ENCODE measurements around the gene THRB. TPM values are rescaled to one million over a fixed set of nuclear protein-coding genes. Genes with fewer than 3 reads are reported as not detected.

The THRB gene
- total RNA-seq, 1 donor from 2014 or later: 0.34 TPM

DNA sequence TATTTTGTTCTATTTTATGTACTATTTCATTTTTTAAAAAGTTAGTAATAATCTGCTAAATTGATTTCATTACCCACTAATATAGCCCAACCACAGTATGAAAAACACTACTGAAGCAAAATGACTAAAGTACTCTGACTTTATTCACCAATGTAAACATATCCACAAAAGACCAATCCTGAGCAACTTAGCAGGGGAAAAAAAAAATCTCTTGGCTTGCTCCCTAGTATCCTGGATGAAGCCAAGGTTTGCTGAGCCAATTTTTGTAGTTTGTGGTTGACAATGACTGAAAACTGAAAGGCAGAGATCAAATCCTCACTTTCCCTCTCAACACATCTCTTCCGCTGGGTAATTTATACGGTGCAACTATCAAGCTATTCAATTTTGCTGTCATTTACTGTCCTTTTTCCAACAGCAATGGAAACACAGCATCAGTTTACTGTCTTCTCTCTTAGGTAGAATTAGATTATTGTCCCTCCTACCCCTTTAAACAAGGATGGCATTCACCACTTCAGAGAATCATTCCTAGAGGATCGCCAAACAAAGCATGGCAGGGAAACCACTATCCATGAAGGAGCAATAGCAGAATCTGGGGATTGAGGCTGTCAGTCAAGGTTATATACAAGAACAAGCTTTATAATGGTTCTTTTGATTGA lies 149.7 kb downstream of the THRB start:
- DNase-seq: no peak

DNA sequence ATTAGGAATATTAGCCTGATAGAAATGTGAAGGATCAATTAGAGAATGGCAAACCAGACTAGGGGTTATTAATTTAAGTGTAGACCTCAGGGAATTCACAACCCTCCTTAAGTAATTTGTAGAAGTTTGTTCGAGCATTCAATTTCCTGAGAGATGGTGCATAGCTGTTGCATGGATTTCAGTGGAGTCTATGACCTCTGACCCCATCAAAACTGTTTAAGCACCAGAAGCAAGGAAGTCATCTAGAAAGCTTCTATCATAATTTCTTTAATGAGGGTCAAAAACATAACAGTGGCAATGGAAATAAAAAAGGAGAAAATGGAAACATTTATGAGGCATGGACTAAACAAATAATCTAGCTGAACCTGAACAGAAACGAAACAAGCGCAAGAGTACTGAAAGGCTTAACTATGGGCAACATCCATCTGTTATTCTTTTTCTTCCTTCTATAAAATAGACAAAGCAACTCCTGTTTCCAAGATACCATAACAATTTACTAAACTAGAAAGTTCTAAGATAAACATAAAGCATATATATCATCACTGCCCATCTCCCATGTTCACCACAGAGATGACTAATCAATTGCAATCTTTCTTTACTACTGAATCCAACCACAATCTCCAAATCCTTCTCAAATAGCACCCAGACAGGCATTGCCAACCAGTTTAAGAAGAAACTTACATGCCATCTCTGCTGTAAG lies 151.4 kb downstream of the THRB start:
- no peak for DNase-seq

DNA sequence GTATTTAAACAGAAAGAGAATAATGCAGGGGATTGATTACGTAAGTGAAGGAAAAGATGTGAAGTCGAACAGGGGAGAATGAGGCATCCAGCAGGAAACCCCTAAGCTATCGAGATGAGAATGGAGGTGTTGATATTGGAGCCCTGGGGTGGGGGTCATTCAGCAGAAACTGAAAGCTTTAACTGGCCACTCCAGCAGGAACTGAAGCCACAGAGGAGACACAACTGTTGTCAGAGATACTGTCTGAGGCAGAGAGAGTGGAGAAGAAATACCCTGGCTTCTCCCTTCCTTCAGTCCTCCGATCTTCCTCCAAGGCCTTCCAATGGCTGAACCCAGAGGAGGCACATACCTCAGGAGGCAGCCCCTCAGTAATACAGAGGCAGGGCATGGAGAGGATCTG lies 152.4 kb downstream of the THRB start:
- no peak for DNase-seq

DNA sequence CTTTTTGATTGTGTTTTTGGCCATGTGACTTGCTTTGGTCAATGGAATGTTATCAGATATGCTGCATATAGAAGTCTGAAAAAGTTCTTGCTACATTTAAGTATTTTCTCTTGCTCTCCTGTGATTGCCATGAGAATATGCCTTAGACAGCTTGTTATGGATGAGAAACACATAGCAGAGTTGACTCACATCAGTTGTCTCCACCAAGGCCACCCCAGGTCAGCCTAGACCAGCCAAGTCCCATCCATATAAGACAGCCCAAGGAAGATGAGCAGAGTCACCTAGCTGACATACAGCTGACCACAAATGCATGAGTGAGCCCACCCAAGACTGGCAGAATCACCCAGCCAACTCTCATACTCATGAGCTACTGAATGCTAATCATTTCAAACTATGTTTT lies 153.0 kb downstream of the THRB start:
- DNase-seq: no peak

DNA sequence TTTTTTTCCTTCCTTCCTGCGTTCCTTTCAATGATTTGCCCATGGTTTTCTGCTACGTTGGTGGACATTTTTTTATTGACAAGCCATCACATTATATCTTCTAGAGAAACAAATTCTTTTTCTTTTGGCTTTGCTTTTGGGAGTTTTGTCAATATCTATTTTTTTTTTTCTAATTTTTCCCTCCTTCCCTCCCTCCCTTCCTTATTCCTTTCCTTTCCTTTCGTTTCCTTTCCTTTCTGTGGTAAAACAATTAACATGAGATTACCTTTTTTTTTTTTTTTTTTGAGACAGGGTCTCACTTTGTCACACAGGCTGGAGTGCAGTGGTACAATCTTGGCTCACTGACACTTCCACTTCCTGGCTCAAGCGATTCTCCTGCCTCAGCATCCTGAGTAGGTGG lies 153.7 kb downstream of the THRB start:
- no peak for DNase-seq

DNA sequence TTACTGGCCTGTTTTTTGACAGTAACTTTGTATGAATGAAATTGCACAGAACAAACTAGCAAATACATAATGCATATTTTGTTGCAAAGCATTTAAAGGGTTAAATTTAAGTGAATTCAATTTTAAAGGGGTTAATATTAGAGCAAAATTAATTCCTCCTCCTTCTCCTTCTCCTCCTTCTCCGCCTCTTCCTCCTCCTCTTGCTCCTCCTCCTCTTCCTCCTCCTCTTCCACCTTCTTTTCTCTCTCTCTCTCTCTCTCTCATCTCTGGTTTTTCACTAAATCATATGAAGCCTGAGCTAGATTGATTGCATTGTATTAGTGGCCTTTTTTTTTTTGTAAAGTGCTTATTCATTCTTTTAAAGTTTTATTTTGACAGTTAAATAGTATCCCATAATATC lies 154.5 kb downstream of the THRB start:
- DNase-seq: no peak

DNA sequence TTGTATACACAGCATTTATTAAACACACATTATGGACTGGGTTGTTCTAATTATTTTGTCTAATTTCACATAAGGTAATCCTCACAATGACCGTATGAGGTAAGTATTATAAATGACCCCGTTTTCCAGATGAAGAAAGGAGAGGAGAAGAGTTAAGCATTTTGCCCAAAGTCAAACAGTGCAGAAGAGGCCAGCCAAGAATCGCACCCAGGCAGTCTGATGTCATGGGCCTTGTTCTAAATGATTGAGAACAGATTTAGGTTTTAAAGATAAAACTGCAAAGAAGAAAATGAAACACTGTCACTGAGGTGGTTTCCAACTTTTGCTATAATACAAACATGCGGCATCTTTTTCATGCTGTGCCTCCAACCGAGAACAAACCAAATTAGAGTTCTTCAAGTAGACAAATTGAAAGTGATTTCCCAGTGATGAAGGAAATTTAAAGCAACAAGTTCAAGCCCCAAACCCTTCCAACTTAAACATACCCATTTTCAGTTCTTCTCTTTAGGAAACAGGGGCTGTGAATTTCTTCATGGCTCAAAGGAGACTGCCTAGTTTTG lies 155.3 kb downstream of the THRB start:
- DNase-seq: no peak

DNA sequence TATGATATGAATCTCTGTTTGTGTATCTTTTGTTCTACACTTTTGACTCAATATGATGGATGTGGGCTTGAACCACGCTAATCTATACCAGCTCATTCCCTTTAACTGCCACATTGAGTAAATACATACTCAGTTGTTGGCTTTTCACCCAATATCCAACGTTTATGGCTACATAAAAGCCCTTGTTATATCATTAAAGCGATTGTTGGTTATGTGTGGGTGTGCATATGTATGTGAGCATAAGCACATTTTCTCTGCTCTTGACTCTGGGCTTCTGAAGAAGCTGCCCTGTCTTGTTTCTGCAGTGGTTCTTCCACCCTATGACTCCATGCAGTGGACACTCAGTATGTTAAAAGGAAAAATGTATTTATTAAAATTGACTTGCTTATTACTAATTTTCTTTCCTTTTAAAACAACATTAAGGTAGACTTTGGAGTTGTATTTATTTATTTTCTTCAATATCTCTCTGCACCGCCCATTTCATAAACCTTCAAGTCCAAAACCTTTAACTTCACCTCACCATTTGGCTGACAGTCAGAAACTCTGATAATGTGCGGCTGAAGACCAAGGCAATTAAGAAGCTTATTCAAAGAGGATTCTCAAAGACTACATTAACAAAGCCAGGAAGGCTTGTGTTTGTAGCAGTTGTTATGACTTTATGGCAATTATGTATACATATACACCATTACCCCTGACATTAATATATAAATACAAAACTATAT lies 156.1 kb downstream of the THRB start:
- no peak for DNase-seq

DNA sequence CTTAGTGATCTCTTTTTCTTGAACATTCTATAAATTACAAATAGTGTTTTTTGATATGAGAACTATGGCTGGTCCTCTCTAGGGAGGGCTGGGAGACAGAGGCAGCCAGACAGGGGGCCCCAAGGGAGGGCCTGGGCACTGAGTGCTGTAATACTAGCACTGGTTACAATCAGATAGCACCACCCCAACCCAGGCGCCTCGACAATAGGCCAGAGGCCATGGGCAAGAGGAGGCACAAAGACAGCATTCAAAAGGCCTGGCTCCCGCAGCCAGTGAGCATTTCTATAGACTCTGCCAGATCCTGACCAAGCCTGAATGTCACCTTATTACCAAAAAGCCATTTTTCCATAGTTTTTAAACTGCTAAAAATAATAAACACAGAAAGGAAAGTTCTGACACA lies 158.5 kb downstream of the THRB start:
- DNase-seq: no peak

DNA sequence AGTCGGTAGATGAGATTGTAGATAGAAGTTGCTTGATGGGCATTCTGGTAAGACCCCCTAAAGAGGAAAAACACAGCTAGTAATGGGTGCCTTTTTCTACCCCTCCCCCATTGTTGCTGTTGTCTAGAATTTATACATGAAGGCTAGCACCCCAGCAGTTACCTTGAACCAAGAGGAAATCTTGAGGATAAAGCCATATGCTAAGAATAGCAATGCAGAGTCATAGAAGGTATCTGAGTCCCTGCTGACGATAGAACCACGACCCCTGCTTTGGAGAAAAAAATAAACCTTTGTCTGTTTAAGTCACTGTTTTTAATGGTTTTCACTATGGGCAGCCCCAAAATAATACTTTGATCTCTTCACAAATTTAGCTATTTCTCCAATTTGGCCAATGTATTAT lies 162.6 kb downstream of the THRB start:
- DNase-seq: no peak

DNA sequence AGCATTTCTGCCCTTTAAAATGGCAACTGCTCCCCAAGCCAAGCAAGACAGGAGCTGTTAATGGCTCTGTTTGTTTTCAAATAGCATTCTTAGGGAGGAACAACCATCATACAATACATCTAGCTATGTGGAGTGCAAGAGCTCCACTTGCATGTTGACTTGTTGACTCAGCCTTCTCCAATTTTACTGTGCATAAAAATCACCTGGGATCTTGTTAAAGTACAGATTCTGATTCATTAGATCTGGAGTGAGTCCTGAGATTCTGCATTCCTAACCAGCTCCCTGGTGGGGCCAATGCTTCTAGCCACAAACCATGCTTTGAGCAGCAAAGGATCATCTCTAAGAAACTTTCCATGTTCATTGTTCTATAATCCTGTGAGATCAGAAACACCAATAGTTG lies 171.4 kb downstream of the THRB start:
- no peak for DNase-seq

DNA sequence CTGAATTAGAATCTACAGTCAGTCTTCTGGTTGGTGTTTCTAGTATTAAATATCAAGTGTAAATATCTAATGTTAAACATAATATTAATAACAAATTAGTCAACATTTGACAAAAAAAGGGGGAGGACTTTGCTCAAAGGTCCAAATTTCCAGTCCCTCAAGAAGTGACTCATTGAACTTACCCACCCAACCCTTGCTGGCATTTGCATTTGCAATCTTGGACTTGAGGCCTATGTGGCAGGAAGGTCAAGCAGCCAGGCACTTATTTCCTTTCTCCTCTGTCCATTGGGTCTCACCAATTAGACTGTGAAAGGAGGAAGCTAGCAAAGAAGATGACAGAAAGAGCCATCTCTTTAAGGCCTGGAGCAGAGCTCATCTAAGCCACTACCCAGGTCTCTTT lies 174.0 kb downstream of the THRB start:
- no peak for DNase-seq

DNA sequence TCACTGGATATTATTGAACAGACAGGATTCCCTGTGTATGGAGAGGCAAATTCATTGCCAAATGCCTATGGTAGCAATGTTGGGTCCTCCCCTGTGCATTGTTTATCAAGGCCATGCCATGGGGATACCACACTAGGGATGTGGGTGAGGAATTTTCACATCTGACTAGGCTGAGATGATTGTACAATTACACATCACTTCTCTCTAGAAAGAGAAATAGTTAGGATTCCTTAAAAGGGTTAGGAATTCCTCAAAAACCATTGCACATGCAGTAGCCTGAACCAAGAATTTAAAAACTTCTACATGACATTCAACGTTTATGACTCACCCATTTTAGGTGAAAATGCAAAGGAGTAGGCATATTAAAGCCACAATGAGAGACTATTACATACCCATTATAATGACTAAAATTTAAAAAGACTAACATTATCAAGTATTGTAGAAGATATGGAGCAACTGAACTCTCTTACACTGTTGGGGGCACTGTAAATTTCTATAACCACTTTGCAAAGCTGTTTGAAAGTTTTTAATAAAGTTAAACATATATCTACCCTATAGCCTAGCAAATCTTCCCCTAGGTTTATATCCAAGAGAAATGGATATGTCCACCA lies 175.9 kb downstream of the THRB start:
- no peak for DNase-seq

DNA sequence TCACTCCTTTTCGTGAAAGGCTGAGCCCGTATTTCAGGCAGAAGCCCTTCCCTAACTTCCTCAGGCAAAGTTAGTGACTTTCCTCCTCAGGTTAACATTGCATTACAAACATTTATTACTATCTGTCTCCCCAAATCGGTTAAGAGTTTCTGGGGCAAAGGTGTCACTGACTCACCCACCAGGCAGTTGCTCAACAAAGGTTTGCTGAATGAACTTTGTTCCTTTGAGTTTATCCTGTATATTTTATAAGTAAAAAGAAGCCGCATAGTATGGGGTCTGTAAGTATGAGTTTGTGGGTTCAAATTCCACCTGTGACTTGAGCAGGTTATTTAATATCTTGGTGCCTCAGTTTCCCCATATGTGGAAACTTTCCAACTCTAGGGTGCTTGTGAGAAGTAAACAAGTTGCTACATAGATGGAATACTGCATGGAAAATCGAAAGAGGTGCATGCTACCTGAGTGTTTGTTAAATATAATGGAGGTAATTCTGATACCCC lies 177.7 kb downstream of the THRB start:
- no peak for DNase-seq

DNA sequence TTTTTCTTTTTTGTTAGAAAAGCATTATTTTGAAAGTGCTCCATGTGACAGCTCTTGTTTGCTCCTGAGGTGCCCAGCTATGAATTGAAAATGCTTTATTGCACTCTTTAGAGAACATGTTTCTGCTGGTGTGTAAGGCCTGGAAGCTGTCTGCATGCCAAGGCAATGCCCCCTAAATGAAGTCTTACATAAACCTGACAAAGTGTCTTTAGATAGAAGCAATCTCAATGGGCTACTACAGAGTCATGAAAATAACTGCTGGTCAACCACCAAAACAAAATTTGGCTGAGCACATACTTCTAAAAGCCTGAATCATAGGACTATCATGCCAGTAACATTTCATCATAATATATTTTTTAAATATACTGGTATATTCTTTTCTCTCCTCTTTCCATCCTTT lies 178.7 kb downstream of the THRB start:
- no peak for DNase-seq

DNA sequence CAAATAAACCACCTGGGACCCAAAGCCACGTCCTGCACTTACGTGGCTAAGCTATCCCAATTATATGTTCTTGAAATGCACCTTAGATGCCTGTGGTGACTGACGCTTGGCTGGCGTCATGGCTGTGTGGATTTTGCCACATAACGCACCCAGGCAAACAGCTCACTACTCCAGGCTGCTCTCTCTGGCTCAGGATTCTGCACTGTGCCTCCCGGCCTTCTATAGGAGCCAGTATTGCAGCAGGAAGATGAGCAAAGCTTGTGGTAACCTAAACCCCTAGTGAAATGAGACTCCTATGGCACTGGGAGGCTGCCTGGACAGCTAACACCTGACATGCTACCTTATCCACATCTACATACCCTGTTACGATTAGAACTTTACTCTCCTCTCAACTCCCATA lies 179.3 kb downstream of the THRB start:
- DNase-seq: no peak

DNA sequence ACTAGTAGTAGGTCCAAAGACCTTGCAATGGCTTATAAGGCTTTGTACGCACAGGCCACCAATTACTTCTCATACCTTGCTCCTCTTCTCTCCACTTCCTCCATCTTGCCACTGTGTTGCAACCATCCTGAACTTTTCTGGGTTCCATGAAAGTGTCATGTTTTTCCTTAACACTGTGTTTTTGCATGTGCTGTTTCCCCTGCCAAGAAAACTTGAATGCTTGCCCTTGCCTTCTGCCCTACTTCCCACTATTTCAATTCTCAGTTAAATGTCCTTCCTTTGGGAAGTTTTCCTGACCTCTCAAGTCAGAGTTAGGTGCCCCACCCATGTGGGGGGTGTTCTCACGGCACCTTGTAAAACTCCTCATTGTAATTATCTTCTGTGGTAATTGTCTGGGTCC lies 182.8 kb downstream of the THRB start:
- no peak for DNase-seq

DNA sequence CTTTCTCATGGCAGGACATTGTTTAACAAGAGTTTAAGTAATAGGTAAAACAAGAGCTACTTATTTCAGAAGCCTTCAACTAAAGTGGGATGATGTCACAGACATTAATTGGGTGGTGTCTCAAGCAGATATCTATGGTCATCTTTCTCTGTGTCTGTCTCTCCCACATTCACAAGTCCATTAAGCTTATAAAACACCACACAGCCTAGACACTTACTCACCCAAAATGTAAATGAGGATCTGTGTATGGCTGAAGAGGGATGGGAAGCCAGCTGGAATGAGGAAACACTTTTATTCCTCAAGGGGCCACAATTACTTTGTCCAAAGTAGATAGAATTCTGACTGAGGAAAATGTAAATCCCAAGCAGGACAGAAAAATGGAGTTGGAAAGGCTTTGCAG lies 183.8 kb downstream of the THRB start:
- no peak for DNase-seq

DNA sequence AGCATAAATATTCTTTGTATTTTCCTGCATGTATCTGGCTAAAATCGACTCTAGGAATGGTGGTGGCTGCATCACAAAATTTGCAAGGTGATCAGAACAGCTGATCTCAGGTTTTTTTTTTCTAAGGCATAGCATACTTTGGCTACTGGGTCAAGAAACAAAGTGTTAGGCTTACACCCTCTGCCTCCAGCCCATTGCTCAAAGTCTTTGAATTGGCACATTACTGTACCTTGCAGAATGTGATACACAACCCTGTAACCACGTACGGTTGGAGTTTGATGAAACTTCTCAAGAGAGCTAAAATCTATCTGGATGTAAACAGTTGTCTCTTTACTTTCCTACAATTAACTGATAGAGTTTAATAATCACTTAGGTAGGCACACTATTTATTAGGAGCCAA lies 188.1 kb downstream of the THRB start:
- DNase-seq: no peak

DNA sequence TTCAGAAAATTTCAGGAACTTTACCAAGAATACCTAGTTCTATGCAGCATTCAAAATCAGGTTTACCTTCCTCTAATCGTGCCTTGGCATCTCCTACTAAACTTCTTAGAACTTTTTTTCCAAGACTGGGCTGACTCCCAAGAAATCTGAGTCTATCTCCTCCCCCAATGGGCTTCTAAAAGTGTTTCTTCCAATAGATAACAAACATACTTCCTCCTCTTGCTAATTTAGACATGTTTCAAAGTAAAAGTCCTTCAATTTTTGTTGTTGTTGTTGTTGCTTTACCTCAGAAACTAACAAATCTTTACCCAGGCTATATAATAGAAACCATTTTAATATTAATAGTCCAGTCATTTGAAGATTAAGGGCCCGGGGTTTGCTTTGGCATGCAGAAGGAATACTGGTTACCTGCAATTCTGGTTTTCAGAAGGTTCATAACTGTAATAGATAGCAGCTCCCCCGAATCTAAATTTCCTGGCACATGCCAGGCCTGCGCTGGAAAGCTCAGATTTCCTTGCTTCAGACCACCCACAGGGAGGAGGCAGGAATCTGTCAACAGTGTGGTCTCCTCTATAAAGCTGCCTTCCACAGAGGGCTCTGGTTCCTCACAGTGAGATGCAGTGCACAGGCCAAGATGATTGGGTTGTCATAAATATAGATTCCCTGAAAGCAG lies 188.7 kb downstream of the THRB start:
- no peak for DNase-seq

DNA sequence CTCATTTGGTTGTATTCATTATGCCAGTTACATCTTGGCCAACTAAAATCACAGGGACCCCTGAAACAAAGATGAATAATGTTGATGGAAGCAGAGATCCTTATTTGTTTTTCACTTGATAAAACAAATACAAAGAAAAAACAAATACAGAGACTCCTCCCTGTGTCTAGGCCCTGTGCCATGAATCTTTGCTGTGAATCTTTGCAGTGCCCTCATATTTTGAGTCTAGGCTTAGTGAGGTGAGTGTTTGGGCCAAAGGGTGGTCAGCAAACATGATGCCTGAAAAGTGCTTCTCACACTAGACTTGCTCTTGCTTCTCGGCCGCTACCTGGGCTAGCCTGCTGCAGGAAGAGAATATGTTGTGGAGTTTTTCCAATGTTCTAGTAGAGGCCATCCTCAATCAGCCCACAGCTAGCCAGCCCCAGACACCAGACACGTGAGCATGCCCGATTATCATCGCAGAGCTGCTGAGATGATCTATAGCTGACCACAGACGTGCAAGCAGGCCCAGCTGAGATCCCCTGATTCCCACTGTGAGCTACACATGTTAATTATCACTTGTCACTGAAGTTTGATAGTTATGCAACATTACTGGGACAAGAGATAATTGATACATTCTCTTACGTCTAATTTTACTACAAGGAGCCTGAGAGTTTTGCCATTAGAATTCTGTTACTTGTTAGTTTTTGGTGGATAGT lies 191.4 kb downstream of the THRB start:
- DNase-seq: no peak

DNA sequence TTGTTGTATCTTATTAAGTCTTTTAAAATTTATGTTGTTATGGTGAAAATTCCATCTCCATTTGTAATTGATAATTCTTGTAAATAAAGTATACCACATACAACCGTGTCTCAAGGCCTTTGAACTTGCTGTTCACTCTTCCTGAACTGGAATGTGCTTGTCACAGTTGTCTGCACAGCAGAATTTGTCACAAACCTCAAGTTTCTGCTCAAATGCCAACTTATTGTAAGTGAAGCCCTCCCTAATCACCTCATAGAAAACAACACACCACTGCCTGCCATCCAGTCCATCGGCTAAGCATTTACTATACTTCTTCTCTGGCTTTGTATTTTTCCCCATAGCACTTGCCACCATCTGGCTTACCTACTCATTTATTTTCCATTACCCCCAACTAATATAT lies 192.3 kb downstream of the THRB start:
- no peak for DNase-seq

All from dermis blood vessel endothelial cell (primary cell).